Cerebellar cortex (tissue), 1 donor: ENCODE measurements around the gene HCN3.
A peak's percentile ranks its signal among the peaks of the same experiment; 100 is the strongest.
"Not testable (repeated sequence)": the region's sequence is repeated elsewhere in the genome, so short reads cannot be mapped to it uniquely, and the experiment has no call there.

Source experiments
- DNase-seq: peaks from one replicate; pipeline ENCODE4 v3.0.0-alpha.2; 2015; ENCODE audit warnings: low spot score

HCN3 gene

GRCh38 chr1:155284476-155284875 is 7.2 kb downstream of the HCN3 start:
- DNase-seq: no peak

GRCh38 chr1:155285063-155285462 is 7.8 kb downstream of the HCN3 start:
- DNase-seq: no peak

- no peak for DNase-seq
Observed at GRCh38 chr1:155285631-155286044, 8.4 kb downstream of the HCN3 start.

DNA sequence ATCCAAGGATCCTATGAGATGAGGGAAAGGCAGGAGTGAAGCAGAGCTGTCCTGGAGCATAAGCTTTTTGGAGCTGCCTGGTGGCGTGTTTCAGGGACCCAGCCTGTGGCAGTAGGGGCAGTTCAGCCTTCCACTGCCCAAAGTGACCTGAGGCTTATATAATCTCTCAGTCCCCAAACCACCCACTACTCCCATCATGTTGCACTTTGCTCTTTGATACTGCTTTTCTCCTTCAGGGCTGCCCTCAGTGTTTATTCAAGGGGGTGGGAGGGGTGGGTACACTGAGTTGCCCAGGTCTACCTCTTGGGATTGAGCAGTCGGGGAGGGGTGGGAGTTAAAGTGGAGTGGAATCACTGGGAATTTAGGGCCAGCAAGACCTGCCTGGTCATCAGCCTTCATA is 9.3 kb downstream of the HCN3 start:
- no peak for DNase-seq

DNA sequence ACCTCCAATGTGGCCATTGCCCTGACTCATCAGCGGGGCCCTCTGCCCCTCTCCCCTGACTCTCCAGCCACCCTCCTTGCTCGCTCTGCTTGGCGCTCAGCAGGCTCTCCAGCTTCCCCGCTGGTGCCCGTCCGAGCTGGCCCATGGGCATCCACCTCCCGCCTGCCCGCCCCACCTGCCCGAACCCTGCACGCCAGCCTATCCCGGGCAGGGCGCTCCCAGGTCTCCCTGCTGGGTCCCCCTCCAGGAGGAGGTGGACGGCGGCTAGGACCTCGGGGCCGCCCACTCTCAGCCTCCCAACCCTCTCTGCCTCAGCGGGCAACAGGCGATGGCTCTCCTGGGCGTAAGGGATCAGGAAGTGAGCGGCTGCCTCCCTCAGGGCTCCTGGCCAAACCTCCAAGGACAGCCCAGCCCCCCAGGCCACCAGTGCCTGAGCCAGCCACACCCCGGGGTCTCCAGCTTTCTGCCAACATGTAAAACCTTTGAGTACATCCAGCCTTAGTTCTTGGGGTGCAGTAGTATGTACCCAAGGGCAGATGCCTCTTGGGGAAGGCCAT is 10.8 kb downstream of the HCN3 start:
- no peak for DNase-seq

GRCh38 chr1:155291006-155291405 is 13.7 kb downstream of the HCN3 start:
- not testable (repeated sequence) for DNase-seq

GRCh38 chr1:155293086-155293749 is 16.0 kb downstream of the HCN3 start:
- no peak for DNase-seq

GRCh38 chr1:155294520-155295182 is 17.4 kb downstream of the HCN3 start:
- no peak for DNase-seq

DNA sequence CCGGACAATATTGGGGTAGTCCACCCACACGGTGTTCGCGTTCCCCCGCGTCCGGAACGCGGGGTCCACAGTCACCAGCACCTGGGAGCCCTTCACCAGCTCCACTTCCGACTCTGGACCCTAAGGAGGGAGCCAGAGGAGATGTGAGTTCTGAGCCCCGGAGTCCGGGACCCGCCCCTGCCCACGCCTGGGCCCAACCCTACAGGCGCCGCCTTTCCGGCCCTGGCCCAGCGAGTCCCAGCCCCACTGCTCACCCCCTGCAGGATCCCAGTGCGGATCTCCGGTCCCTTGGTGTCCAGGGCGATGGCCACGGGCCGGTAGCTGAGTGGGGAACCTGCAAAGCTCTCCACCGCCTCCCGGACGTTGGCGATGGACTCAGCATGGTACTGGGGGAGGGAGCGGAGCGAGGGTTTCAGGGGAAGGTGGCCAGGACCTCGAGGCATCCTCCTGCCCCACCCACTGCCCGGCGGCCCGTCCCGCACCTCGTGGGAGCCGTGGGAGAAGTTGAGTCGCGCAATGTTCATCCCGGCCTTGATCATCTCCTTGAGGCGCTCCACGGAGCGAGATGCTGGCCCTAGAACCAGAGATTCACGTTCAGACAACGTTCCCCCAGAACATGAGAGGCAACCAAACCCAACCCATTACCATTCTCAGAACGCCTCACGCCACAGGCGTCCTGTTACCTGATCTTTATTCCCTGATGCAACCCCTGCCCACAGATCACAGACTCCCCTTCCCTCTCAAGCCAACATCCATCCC is 18.1 kb downstream of the HCN3 start:
- DNase-seq: no peak

DNA sequence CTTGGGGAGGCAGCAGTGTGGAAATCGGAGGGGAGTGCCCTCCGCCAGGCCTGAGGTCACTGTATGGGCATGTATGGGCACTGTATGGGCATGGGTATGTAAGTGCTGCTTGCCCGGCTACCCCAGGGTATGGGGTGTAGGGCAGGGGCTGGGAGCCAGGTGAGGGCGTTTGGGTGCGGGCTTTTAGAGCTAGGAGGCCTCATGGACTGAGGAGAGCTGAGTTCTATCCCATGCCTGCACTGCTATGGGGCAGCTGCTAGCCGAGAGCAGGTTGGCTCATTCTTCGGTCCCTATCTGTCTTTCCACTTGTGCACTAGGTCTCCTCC is 18.6 kb downstream of the HCN3 start:
- DNase-seq: no peak

GRCh38 chr1:155296661-155297060 is 19.4 kb downstream of the HCN3 start:
- no peak for DNase-seq

DNA sequence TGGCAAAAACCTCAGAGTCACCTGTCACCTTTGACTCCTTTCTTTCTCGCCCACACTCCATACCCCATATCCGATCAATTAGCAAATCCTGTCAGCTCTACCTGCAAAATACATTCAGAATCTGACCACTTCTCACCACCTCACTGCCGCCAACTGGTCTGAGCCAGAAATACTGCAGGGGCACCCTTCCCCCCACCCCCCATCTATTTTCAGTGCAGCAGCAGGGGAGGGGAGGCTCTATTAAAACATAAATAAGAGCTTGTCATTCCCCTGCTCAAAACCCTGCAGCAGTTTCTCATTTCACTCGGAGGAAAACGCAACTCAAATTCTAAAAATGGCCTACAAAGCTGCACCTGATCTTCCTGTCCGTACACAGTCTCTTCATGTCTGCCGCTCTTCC is 20.1 kb downstream of the HCN3 start:
- no peak for DNase-seq

GRCh38 chr1:155300024-155300423 is 22.8 kb downstream of the HCN3 start:
- DNase-seq: no peak

- no peak for DNase-seq
Observed at GRCh38 chr1:155300553-155301329, 23.5 kb downstream of the HCN3 start.

- no peak for DNase-seq
Observed at GRCh38 chr1:155301342-155301841, 24.1 kb downstream of the HCN3 start, which contains the start of gene PKLR. Gene PKLR (minus strand): TSS chr1:155301438. CDS start chr1:155301395, 43 bp downstream.

- DNase-seq: no peak
Observed at GRCh38 chr1:155304558-155305063, 27.3 kb downstream of the HCN3 start.

- no peak for DNase-seq
Observed at GRCh38 chr1:155305881-155306391, 28.7 kb downstream of the HCN3 start.

DNA sequence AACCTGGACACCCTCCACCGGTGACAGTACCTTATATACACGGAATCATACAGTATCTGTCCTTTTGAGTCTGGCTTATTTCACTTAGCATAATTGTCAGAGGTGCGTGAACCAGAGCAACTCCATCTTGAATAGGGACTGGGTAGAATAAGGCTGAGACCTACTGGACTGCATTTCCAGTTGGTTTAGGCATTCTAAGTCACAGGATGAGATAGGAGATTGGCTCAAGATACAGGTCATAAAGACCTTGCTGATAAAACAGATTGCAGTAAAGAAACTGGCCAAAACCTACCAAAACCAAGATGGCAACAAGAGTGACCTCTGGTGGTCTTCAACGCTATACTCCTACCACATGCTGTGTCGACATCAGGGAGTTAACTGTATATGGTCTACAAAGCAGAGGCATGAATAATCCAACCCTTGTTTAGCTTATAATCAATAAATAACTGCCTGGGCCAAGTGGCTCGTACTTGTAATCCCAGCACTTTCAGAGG is 30.0 kb downstream of the HCN3 start:
- peak; percentile 61 for DNase-seq

GRCh38 chr1:155308493-155309422 is 31.5 kb downstream of the HCN3 start, which contains the start of gene FDPS:
Gene FDPS (plus strand): TSS chr1:155308866. CDS start chr1:155309790, 924 bp downstream.
- peak; percentile 100 for DNase-seq
